Amniotic epithelial cell (primary cell): Measurements from ENCODE around the gene CDKL2.
"Not testable (repeated sequence)": the region's sequence is repeated elsewhere in the genome, so short reads cannot be mapped to it uniquely, and the experiment has no call there.

ENCODE experiments used
- DNase-seq: peaks from one replicate; pipeline ENCODE4 v3.0.0-alpha.2; 2010; ENCODE audit warnings: low read depth

Gene CDKL2

GRCh38 chr4:75552452-75552851, 77.9 kb downstream of the CDKL2 start:
- DNase-seq: no peak

- no peak for DNase-seq
These were observed 81.3 kb downstream of the CDKL2 start for GRCh38 chr4:75549019-75549418.

GRCh38 chr4:75547647-75548387, 82.5 kb downstream of the CDKL2 start:
- DNase-seq: peak; percentile 72

GRCh38 chr4:75545526-75545925, 84.8 kb downstream of the CDKL2 start:
- DNase-seq: peak; percentile 80

- no peak for DNase-seq
These were observed 85.5 kb downstream of the CDKL2 start for GRCh38 chr4:75544870-75545269.

- DNase-seq: peak; percentile 74
These were observed 86.1 kb downstream of the CDKL2 start for GRCh38 chr4:75544220-75544619.

GRCh38 chr4:75542824-75543223, 87.5 kb downstream of the CDKL2 start:
- peak; percentile 99 for DNase-seq

- not testable (repeated sequence) for DNase-seq
These were observed 93.0 kb downstream of the CDKL2 start for GRCh38 chr4:75537308-75537707.

- DNase-seq: not testable (repeated sequence)
These were observed 96.4 kb downstream of the CDKL2 start for GRCh38 chr4:75533926-75534325.

- DNase-seq: not testable (repeated sequence)
These were observed 96.9 kb downstream of the CDKL2 start for GRCh38 chr4:75533339-75533887.

GRCh38 chr4:75531536-75532143, 98.7 kb downstream of the CDKL2 start:
- not testable (repeated sequence) for DNase-seq

- no peak for DNase-seq
These were observed 99.6 kb downstream of the CDKL2 start for GRCh38 chr4:75530556-75531322.
